ENCODE measurements around the gene CHP2.
"Not testable (repeated sequence)": the region's sequence is repeated elsewhere in the genome, so short reads cannot be mapped to it uniquely, and the experiment has no call there.

Gene CHP2

DNA sequence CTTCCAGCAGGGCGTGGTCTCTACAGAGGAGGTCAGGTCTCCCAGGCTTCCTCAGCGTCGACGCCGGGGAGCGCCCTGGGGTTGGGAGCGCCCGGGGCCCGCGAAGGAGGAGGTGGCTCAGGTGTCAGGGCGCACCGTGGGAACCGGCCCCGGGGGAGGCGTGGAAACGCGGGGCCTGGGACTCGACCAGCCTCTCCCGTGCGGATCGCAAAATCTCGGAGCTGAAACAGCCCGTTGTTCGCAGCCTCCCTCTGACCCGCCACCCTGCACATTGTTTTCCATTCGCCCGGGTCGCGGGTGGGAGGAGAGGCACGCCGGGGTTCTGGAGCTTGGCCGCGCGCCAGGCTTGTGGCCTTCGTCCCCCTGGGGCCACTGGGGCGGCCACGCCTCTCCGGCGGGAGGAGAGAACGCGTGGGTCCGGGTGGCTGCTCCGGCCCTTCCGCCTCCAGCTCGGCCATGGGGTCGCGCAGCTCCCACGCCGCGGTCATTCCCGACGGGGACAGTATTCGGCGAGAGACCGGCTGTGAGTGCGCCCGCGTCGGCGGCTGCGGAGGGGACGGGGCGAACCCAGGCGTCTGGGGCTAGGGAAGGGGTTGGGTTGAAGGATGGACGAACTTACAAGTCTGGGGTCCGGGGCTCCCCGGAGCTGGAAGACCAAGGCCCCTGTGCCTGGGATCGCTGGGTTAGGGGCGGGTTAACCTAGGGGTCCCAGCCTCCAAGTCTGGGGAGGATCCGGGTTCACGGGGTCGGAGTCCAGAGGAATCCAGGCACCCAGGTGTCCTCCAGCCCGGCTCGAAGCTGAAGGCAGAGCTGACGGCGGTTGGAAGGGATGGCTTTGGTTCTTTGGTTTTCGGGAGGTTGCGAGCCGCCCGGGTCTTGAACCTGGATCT, at the start of gene CHP2:
Gene CHP2, plus strand, starts transcription at position 433 of the 890 bp plus-strand sequence. Its CDS starts 24 bp downstream, at position 457.
- no peak for DNase-seq

DNA sequence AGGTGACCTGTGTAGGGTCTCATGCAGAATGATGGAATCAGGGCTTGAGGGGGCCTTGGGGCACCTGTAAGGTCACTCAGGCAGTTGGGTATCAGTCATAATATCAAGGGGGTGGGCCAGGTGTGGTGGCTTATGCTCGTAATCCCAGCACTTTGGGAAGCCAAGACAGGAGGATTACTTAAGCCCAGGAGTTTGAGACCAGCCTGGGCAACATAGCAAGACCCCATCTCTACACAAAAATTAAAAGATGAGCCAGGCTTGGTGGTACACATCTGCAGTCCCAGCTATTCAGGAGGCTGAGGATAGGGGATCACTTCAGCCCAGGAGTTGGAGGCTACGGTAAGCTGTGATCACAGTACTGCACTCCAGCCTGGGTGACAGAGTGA, 49.3 kb upstream of the CHP2 start:
- DNase-seq: no peak

DNA sequence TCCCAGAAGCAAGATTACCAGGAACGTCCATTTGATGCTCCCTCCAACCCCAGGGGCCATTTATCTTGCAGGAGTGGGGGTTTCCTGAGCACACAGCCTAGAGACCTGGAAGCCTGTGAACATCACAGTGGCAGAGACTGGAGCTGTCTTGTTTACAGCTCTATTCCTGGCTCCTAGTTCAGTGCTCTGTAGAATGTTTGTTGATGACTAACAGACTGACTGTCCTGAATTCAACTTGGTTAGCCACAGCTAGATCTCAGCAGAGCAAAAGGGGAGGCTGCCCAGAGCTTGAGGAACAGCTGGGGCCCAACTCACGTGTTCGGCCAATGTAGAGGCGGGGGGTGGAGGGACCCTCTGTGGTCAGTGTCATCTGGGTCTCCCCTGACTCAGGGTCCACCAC, 48.4 kb upstream of the CHP2 start:
- no peak for DNase-seq

DNA sequence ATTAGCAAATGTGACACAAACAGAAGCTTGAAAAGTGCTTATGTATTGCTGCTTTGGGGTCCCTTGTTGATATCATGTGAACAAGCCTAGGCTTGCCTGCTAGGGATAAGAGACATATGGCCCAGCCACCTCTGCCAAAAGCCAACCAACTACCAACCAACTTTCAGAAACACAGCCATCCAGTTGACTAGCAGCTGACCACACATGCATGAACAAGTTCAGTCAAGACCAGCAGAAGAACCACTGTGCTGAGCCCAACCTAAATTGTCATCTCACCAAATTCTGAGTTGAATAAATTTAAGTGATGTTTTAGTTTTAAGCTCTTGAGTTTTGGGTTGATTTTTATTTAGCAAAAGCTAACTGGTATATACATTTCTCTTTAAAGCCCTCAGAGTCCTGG, 45.3 kb upstream of the CHP2 start:
- DNase-seq: no peak

DNA sequence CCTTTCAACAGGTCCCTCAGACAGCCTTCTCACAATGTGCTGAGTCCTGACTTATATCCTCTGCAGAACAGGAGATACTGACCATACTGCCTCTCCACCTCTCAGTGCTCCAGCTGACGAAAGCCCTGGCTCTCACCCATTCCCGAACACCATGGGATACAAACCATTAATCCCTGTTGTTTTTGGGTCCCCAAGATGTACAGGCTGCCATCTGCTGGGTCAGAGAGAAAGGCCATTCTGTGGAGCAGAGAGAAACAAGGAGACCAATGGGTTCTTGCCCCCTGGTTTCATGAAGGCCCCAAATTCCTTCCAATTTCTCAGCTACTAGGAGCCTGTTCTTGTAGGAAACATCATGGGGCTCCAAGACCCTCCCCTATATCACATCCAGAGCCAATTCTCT, 44.8 kb upstream of the CHP2 start:
- no peak for DNase-seq

DNA sequence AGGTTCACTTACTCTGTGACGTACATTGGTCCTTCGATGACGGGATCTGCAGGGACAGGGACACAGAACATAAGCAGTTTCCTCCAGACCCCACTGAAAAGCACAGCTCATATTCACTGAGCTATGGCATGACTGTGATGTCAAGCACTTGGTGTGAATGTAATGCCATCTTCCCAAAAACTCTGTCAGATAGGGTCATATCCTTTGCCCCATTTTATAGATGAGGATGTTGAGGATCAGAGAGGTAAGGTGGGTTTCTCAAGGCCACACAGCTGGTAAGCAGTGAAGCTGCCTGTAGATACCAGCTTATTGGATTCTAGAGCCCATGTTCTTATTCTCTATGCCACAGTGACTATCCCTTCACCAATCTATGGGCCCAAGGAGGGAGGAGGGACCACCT, 44.3 kb upstream of the CHP2 start:
- no peak for DNase-seq

DNA sequence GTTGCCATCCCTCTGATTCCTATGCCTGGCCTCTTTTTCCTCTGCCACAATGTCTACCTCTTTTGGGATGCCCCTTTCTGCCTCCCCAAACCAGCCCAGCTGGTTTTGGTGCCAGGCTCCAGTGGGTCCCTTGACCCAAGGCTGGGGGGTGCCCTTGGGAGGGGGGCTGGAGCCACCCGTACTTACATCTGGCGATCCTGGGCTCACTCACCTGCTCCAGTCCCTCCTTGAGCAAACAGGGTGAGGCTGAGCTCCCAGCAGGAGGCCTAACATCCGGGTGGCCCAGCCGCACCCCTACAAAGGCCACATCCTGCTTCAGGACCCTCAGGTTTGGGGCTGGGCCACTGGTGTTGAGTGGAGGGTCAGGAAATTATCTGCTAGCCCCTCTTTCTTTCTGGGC, 43.0 kb upstream of the CHP2 start:
- DNase-seq: no peak

DNA sequence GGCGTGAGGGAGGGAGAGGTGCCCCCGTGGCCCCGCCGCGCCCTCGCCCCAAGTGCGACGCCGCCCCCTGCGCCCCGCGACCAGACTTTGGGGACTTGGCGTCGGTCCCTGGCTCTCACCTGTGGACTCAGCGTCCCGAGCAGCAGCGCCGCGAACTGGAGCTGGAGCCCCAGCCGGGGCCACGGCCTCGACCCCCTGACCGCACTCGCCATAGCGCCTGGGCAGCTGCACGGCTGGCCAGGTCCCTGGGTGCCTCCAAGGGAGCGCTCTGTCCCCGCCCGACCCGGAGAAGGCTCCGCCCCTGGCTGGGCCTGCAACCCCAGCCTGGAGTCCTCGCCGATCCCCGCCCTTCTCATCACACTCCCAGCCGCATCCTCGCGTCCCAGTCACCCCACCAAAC, 41.9 kb upstream of the CHP2 start, which contains the start of gene ERN2:
Gene ERN2, minus strand, starts transcription at position 247 of the 400 bp plus-strand sequence. Its CDS starts 35 bp downstream, at position 212.
- DNase-seq: no peak

DNA sequence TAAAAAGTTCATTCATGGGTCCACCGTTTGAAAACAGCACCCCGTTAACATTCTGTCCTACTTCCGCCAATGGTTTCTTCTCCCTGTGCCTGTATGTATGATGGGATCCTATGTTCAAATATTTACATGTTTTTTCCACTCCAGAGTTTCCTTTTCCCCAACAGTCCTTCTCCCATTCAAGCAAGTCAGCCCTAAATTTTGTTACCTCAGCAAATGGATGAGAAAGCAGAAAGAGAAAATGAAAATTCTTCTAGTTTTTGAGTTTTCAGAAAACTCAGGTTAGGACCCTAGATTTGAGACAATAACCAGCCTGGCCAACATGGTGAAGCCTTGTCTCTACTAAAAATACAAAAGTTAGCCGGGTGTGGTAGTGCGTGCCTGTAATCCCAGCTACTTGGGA, 38.3 kb upstream of the CHP2 start:
- no peak for DNase-seq

DNA sequence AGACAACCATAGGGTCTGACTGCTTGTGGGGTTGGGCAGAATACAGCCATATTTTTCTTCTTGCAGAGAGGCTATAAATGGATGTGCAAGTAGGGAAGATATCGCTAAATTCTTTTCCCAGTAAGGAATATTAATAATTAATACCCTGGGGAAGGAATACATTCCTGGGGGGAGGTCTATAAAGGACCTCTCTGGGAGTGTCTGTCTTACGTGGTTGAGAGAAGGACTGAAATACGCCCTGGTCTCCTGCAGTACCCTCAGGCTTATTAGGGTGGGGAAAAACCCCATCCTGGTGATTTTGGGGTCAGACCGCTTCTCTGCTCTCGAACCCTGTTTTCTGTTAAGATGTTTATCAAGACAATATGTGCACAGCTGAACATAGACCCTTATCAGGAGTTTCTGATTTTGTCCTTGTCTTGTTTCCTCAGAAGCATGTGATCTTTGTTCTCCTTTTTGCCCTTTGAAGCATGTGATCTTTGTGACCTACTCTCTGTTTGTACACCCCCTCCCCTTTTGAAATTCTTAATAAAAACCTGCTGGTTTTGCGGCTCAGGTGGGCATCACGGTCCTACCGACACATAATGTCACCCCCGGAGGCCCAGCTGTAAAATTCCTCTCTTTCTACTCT, 32.1 kb upstream of the CHP2 start:
- not testable (repeated sequence) for DNase-seq

DNA sequence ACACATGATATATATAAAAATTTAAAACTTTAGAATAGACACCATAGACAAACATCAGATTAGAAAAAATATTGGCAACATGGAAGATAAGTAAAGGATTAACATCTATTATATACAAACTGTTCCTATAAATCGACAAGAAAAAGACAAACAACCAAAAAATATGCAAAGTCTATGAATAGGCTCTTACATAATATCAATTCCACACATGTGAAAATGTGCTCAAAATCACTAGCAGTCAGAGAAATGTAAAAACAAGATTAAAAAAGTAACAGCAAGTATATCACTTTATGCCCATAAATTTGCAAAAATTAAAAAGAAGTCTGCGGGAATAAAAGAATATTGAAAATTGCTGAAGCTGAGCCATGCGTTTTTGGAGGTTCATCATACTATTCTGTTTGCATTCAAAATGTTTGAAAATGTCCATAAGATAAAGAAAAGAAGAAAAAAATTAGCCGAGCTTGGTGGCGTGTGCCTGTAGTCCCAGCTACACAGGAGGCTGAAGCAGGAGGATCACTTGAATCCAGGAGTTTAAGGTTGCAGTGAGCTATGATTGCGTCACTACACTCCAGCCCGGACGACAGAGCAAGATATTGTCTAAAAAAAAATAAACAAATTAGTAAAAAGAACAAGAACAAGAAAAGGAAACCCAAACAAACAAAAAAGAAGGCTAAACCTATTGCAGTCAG, 30.6 kb upstream of the CHP2 start:
- DNase-seq: no peak

DNA sequence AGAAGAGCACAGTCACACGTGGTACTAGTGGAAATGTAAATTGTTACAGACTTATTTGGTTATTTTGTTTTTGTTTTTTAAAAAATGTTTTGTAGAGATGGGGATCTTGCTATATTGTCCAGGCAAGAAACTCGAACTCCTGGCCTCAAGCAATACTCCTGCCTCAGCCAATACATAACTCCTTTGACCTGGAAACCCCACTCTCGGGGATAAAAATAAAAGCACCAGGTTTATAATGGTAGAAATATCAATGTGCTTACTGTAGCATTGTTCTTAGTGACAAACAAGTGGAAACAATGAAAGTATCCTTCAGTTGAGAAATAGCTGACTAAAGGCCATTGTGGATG, 30.1 kb upstream of the CHP2 start:
- DNase-seq: no peak

DNA sequence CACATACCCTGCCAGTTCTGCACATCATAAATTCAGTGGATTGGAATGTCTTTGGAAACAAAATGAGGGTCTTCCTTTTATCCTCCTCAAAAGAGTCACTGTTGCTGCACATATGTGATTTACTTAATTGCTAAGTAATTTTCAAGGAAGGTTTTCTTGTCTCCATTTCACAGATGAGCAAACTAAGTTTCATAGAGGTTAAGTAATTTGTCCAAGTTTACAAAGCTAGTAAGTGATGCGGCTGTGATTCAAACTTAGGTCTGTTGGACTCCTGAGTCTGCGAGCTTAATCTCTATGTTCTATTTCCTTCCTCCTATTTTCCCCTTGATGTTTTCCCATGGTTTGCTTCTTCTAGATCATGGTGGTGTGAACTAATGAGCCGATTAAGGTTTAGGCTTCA, 28.1 kb upstream of the CHP2 start:
- DNase-seq: no peak

DNA sequence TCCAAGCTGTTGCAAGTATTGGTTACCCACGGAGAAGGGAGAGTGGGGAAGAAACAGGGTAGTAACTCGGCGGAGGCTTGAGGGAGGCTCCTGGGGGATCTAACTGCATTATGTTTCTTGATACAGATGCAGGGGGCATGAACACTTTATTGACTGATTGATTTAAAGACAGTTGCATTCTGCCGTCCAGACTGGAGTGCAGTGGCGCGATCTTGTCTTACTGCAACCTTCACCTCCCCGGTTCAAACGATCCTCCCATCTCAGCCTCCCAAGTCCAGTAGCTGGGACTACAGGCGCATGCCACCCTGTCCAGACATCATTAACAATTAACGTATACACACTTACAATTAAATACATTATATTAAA, 26.7 kb upstream of the CHP2 start:
- DNase-seq: no peak

DNA sequence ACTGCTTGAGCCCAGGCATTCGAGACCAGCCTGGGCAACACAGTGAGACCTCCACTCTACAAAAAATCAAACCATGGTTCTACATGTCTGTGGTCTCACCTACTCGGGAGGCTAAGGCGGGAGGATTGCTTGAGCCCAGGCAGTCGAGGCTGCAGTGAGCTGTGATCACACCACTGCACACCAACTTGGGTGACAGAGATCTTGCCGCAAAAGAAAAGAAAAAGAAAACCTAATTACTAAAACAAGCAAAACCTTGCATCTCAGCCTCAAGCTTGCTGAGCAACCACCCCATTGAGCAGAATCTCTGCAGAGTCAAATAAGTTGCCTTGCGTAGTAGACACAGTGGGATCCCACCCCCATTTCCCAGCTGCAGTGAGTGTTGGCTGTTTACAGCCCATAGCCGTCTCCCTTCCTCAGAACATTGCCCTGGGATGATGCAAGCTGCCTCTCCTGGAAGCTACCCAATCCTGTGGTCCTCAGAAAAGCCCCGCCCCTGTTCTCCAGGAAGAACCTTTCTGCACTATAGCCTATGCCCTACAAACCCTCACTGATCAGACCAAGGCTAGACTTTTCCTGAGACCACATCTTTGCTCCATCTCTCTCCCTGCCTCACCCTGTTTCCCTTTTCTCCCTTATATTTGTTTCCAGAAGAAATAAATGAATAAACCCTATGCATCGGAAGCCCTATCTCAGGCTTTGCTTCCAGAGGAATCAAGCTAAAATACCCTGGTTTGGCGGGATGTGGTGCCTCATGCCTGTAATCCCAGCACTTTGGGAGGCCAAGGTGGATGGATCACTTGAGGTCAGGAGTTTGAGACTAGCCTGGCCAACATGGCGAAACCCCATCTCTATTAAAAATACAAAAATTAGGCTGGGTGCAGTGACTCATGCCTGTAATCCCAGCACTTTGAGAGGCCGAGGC, 25.1 kb upstream of the CHP2 start:
- DNase-seq: no peak

DNA sequence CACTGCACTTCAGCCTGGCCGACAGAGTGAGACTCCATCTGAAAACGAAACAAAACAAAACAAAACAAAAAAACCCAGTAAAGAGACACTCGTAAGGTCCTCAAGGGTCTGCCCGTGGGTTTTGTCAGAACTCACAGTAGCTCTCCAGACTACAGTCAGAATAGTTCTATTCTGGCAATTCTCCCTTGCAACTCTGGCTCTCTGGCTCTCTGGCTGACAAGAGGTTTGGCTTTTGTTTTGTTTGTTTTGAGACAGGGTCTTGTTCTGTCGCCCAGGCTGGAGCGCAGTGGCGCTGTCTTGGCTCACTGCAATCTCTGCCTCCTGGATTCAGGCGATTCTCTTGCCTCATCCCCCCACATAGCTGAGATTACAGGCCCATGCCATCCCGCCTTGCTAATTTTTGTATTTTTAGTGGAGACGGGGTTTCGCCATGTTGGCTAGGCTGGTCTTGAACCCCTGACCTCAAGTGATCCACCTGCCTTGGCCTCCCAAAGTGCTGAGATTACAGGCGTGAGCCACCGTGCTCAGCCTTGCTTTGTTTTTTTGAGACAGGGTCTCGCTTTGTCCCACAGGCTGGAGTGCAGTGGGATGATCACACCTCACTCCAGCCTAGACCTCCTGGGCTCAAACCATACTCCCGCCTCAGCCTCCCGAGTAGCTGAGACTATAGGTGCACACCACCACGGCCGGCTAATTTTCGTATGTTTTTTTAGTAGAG, 20.5 kb upstream of the CHP2 start:
- DNase-seq: no peak

DNA sequence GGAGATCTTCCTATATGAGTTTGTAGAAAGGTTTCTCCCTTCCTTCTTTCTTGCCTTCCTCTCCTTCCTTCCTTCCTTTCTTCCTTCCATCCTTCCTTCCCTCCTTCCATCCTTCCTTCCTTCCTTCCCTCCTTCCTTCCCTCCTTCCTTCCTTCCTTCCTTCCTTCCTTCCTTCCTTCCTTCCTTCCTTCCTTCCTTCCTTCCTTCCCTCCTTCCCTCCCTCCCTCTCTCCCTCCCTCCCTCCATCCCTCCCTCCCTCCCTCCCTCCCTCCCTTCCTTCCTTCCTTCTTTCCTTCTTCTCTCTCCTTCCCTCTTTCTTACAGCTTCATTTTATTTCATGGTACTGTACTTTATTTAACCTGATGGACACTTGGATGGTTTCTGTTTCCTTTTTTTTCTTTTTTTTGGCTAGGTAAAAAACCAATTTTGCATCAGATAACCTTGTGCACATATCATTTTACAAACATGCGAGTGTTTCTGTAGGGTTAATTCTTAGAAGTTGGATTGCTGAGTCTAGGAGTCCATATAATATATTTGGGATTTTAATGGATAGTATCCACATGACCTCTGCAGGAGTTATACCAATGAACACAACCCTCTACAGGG, 17.3 kb upstream of the CHP2 start:
- not testable (repeated sequence) for DNase-seq

DNA sequence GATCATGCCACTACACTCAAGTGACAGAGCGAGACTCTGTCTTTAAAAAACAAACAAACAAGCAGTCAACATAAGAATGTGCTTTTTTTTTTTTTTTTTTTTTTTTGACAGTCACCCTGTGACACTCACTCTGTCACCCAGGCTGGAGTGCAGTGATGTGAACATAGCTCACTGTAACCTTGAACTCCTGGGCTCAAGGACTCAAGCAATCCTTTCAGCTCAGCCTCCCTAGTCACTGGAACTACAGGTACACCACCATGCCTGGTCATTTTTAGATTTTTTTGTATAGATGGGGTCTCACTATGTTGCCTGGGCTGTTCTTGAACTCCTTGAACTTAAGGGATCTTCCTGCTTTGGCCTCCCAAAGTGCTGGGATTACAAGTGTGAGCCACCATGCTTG, 15.3 kb upstream of the CHP2 start:
- no peak for DNase-seq

DNA sequence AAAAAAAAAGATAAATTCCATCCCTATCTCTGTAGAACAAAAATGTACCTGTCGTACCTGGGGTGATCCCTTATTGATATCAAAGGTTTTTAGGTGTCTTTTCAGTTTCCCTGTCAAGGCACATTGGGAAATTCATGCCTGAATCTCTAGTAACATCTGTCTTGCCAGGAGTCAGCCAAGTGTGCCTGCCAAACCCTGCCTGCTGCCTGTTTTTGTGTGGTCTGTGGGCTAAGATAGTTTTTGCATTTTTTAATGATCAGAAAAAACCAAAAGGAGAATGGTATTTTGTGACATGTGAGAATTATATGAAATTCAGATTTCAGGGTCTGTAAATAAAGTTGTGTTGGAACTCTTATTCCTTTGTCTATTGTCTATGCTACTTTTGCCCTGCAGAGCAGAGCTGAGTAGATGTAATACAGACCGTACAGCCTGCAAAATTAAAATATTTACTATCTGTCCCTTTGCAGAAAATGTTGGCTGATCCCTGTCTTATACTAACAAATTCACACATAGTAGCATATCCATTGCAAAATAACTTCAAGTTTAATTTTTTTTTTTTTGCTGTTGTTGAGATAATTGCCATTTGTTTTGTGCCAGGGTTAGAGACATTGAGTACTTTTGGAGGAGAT, 13.0 kb upstream of the CHP2 start:
- DNase-seq: no peak

DNA sequence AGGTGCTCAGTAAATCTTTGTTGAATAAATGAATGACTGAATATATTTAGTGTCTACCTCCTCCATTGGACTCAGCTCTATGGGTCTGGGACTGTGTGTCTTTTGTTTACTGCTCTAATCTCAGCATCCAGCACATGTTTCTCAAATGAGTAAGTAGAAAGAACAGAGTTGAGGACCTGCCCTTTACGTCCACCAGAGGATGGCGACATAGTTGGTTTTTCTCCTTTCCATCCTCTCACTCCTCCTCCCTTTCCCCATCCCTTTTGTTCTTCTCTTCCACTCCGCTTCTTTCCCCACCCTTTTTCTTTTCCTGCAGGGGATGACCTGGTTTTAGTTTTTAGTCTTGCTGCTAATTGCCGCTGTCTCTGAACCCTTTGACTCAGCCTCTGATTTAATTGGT, 12.1 kb upstream of the CHP2 start:
- DNase-seq: no peak

DNA sequence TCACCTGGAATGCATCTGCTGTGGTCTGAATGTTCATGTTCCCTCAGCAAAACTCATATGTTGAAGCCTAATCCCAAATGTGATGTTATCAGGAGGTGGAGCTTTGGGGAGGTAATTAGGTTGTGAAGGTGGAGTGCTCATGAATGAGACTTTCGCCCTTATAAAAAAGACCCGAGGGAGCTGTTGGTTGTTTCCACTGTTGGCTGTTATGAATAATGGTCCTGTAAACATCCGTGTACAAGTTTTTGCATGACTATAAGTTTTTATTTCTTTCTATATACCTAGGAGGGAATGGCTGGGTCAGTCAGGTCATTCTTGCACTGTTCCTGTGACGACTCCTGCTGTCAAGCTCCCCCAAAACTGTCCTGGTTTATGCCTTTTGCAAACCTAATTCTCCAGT, 9.6 kb upstream of the CHP2 start:
- no peak for DNase-seq

Measured in NCI-H1048 (cell line).